Esophagus squamous epithelium (tissue), 4 donors: ENCODE measurements around the gene LRWD1.

Experiments used
- POLR2A ChIP-seq, 4 donors: fragments of 450-650 bp; IDR thresholded peaks; one replicate each; pipeline ENCODE4 v1.6.1; 2017; ENCODE audit warnings: antibody characterized with exemption in 4 of 4, mild to moderate bottlenecking in 4 of 4, moderate library complexity in 3 of 4
- TF ChIP-seq, protein P1 (sequence below), 6 experiments: fragments of 450-650 bp in 4 of 6; fragments of 200-600 bp in 2 of 6; sonication (generic) in 2 of 6; IDR thresholded peaks; one replicate each; pipeline ENCODE4 v1.5.1; 2016 to 2019; ENCODE audit warnings: antibody characterized with exemption in 6 of 6, mild to moderate bottlenecking in 4 of 6, moderate library complexity in 4 of 6

DNA sequence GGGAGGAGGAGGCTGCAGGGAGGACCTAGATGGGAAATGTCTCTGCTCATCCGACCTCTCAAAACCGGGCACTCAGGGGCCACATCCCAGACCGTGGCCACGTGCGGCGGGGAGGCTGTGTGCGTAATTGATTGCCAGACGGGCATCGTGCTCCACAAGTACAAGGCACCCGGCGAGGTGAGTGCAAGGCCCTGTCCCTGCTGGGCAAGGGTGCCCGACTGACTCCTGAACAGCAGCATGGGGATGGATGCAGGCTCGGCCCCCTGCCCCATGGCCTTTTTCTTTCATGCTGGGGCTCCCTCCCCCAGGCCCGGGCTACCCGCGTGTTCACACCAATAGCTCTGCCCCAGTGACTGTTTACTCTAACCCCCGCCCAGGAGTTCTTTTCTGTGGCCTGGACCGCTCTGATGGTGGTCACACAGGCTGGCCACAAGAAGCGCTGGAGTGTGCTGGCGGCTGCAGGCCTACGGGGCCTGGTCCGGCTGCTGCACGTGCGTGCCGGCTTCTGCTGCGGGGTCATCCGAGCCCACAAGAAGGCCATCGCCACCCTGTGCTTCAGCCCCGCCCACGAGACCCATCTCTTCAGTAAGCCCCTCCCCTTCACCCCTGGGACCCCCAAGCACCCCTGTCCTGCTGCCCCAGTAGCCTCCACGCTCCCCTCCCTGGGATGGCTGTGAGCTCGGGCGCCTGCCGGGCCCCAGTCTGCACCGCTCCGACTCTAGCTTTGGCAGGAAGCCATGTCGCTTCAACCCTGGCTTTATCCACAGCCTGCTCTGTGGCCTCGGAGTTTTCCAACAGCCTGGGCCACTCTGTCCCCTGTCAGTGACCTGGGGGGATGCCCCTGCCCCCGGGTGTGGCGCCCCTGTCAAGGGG is 3.9 kb downstream of the LRWD1 start:
- TF ChIP-seq POLR2A (IDR thresholded peaks at IDR 0.05) = no peak
- TF ChIP-seq, protein P1, sequence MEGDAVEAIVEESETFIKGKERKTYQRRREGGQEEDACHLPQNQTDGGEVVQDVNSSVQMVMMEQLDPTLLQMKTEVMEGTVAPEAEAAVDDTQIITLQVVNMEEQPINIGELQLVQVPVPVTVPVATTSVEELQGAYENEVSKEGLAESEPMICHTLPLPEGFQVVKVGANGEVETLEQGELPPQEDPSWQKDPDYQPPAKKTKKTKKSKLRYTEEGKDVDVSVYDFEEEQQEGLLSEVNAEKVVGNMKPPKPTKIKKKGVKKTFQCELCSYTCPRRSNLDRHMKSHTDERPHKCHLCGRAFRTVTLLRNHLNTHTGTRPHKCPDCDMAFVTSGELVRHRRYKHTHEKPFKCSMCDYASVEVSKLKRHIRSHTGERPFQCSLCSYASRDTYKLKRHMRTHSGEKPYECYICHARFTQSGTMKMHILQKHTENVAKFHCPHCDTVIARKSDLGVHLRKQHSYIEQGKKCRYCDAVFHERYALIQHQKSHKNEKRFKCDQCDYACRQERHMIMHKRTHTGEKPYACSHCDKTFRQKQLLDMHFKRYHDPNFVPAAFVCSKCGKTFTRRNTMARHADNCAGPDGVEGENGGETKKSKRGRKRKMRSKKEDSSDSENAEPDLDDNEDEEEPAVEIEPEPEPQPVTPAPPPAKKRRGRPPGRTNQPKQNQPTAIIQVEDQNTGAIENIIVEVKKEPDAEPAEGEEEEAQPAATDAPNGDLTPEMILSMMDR (IDR thresholded peaks at IDR 0.05) = no peak
